Heart right ventricle (tissue), 16 donors: ENCODE measurements around the gene COPS9. TPM values are rescaled to one million over a fixed set of nuclear protein-coding genes. Genes with fewer than 3 reads are reported as not detected.

Experiments
- ATAC-seq, 8 donors: fragments of 200-7000 bp; cut with Tn5 transposase; one replicate each; pipeline ENCODE4 v1.9.1; 2020; ENCODE audit warnings: mild to moderate bottlenecking in 8 of 8, moderate library complexity in 8 of 8, moderate number of reproducible peaks in 1 of 8
- DNase-seq, 2 donors: peaks; one replicate each; pipeline ENCODE4 v3.0.0-alpha.2; 2020
- H3K27ac ChIP-seq, 10 donors: fragments of 200-600 bp; sonication (generic) in 2 of 10; one replicate each; pipeline versions ENCODE4 v1.5.0 to v1.8.0; 2020 to 2022; ENCODE audit warnings: mild to moderate bottlenecking in 3 of 10
- H3K27me3 ChIP-seq, 7 donors: fragments of 200-600 bp; one replicate each; pipeline ENCODE4 v1.8.0; 2021 to 2022; ENCODE audit warnings: mild to moderate bottlenecking in 2 of 7
- H3K36me3 ChIP-seq, 9 donors: fragments of 200-600 bp; sonication (generic) in 1 of 9; one replicate each; pipeline versions ENCODE4 v1.5.0 to v1.8.0; 2020 to 2022; ENCODE audit warnings: mild to moderate bottlenecking in 2 of 9
- H3K4me1 ChIP-seq, 9 donors: fragments of 200-600 bp; sonication (generic) in 1 of 9; one replicate each; pipeline versions ENCODE4 v1.5.0 to v1.8.0; 2020 to 2022; ENCODE audit warnings: mild to moderate bottlenecking in 4 of 9
- H3K4me3 ChIP-seq, 10 donors: fragments of 200-600 bp; sonication (generic) in 2 of 10; one replicate each; pipeline versions ENCODE4 v1.5.0 to v1.8.0; 2020 to 2022; ENCODE audit warnings: mild to moderate bottlenecking in 7 of 10, moderate library complexity in 2 of 10
- H3K9me3 ChIP-seq, 11 donors: fragments of 200-600 bp in 10 of 11; sonication (generic) in 2 of 11; one replicate each; pipeline versions ENCODE4 v1.5.0 to v1.8.0; 2013 to 2022; ENCODE audit warnings: mild to moderate bottlenecking in 2 of 11, control low read depth in 1 of 11, moderate library complexity in 1 of 11
- WGBS, 2 donors: extraction: QIAGEN DNeasy Blood & Tissue Kit; methylation state at CpG; one replicate each; pipeline ENCODE4 v1.1.7; 2013; ENCODE audit warnings: inconsistent platforms in 1 of 2; 5-methylcytosine and 5-hydroxymethylcytosine counted together
- intact Hi-C, 10 donors: fragments of 100-400 bp; cut with DNase I; formaldehyde crosslinking; loops; one replicate each; pipeline versions ENCODE4 v1.11.1 to v1.14.2; 2022
- polyA plus RNA-seq, 2 donors: library from polyadenylated mRNA; stranded (reverse); fragments of 200-250 nt; gene quantifications; one replicate each; pipeline ENCODE4 v1.2.3, GENCODE V29; 2013
- total RNA-seq, 10 donors: library from RNA; stranded (reverse); fragmentation: NEBNext Ultra II Directional in 3 of 10; extraction: Animal tissue kit (Norgen Biotek cat#: 25700) in 3 of 10; gene quantifications; one replicate each; pipeline versions ENCODE4 v1.2.1 to v1.2.4, GENCODE V29; 2021 to 2023
- TF ChIP-seq, protein P1 (sequence below), 9 donors: fragments of 200-600 bp; sonication (generic) in 2 of 9; IDR thresholded peaks; one replicate each; pipeline versions ENCODE4 v1.5.0 to v1.8.0; 2021 to 2022; ENCODE audit warnings: antibody characterized with exemption in 9 of 9, mild to moderate bottlenecking in 5 of 9, moderate library complexity in 1 of 9
- donor health status: Arrhythmogenic right ventricular cardiomyopathy.
- donor health status: ischemic (EF 13 %, LVEDD 7.1; RV severe dilation, severe dysfunction).
- donor health status: healthy with polysubstance abuse.
- donor health status: DM: no; HTN: yes; CAD: no.
- donor health status: DM: no; HTN: no; CAD: no.
- donor health status: ischemic (EF 25% LVEDD 6.9; RV normal size, moderate dysfunction).
- donor health status: ischemic (EF 25% LVEDD 5.7; RV mildly dilated, moderate dysfunction).
- donor health status: healthy.
- donor health status: DM: yes; HTN: yes; CAD: no.
- donor health status: Ischemic cardiomyopathy.
- donor health status: ischemic (EF 35%, LVEDD 5.7; RV mildly dilated, moderate dysfunction).
- donor health status: nonischemic (EF 11% LVEDD 7.7; RV severe dilation, severe dysfunction).
- donor health status: DM: yes; HTN: yes; CAD: no.
- donor health status: PGD.
- donor health status: ischemic (EF 29% LVEDD 5.4; RV normal size, mild dysfunction).
- donor health status: nonischemic (EF 23%, LVEDD 6.1; RV moderate dilation, normal function).

COPS9 gene
- total and polyA plus RNA-seq, 12 donors = 135 to 495 (median 169) TPM

DNA sequence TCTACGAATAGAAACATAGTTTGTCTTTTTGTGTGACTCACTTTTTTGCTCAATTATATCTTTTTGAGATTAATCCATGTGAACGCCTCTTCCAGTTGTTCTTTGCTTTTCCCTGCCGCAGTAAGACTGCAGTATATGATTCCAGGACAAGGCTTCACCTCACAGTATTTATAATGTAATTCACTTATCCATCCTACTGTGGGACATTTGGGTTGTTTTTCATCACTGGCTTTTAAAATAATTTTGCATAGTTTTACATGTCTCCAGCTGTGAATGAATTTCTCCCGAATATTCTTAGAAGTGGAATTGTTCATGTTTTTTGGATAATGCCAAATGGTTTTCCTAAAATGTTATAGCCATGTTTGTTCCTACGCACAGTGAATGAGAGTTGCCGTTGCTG lies 21.9 kb downstream of the COPS9 start:
- peaks cover 0 to 29% (median 16%) of the 10 kb centered on the region in 7 donors for H3K27me3 ChIP-seq
- intact Hi-C loops = no loop called here
- no peak overlapping the region for H3K4me3 ChIP-seq
- ATAC-seq = no peak
- DNase-seq = no peak
- H3K4me1 ChIP-seq = no peaks in the 10 kb centered on the region
- H3K9me3 ChIP-seq = peaks cover 0 to 31% (median 0%) of the 10 kb centered on the region in 11 donors
- H3K36me3 ChIP-seq = no peaks in the 10 kb centered on the region
- whole genome bisulfite sequencing, 2 donors = 82 to 86% methylated on average over 6 of the region's 6 CpGs
- H3K27ac ChIP-seq = no peak overlapping the region
- TF ChIP-seq, protein P1, sequence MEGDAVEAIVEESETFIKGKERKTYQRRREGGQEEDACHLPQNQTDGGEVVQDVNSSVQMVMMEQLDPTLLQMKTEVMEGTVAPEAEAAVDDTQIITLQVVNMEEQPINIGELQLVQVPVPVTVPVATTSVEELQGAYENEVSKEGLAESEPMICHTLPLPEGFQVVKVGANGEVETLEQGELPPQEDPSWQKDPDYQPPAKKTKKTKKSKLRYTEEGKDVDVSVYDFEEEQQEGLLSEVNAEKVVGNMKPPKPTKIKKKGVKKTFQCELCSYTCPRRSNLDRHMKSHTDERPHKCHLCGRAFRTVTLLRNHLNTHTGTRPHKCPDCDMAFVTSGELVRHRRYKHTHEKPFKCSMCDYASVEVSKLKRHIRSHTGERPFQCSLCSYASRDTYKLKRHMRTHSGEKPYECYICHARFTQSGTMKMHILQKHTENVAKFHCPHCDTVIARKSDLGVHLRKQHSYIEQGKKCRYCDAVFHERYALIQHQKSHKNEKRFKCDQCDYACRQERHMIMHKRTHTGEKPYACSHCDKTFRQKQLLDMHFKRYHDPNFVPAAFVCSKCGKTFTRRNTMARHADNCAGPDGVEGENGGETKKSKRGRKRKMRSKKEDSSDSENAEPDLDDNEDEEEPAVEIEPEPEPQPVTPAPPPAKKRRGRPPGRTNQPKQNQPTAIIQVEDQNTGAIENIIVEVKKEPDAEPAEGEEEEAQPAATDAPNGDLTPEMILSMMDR (IDR thresholded peaks at IDR 0.05) = no peak

DNA sequence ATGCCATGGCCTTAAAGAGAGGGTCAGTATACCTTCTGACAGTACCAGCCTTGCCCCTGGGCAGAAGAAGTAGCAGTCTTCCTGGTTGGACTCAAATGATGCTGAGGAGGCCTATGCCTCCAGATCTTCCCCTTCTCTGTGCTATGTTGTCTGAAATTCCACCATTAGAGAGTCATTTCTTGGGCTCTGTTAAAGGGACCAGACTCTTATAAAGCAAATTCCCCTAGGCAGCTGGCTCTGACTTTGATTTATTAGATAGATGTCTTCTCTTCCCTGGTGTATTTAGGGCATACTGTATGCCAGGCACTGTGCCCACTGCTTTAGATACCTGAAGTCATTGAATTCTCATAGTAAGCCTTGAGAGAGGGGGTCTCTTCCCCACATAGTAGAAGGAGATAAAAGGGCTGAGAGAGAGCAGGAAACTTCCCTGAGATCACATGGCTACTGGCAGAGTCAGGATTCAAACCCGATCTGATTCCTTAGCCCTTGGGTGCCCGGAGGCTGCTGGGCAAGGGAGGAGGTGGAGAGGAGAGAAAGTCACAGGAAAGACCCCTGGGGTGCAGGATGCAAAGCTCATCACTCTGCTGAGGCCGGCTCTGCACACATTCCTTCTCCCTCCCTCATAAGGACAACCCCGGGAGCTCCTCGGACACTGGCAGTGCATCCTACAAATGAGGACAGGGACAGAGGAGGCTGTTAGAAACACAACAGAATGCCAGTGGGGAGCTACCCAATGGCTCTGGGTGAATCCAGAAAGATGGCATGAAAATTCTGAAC lies 23.0 kb downstream of the COPS9 start:
- WGBS, 2 donors = 9 to 19% methylated on average over 5 of the region's 5 CpGs
- DNase-seq (no peak), ATAC-seq (no peak)
- no peak overlapping the region for H3K4me3 ChIP-seq
- intact Hi-C loops = no loop called here
- H3K4me1 ChIP-seq = no peaks in the 10 kb centered on the region
- peaks cover 0 to 29% (median 18%) of the 10 kb centered on the region in 7 donors for H3K27me3 ChIP-seq
- TF ChIP-seq, protein P1 (IDR thresholded peaks at IDR 0.05) = no peak
- peaks cover 0 to 22% (median 0%) of the 10 kb centered on the region in 11 donors for H3K9me3 ChIP-seq
- H3K36me3 ChIP-seq = no peaks in the 10 kb centered on the region
- no peak overlapping the region for H3K27ac ChIP-seq

DNA sequence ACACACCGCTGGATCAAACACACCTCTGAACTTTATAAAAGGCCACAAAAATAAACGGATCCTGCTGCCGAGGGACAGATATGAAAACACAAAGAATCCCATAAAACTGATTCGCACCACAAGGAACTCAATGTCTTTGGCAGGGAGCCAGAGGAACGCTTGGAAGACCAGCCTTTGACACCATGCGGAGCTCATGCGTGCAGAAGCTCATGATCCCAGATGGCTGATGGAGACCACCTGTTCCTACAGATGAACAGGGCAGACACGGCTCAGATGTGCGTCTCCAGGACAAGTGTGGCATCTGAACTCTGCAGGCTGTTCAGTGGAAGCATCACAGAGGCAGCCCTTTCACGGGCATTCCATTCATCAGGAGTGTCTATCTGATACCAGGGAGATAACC lies 24.9 kb downstream of the COPS9 start:
- ATAC-seq = no peak
- no peaks in the 10 kb centered on the region for H3K36me3 ChIP-seq
- no peaks in the 10 kb centered on the region for H3K4me1 ChIP-seq
- H3K9me3 ChIP-seq = peaks cover 0 to 13% (median 0%) of the 10 kb centered on the region in 11 donors
- 56 to 60% methylated on average over 10 of the region's 10 CpGs for WGBS, 2 donors
- no peak for DNase-seq
- H3K27me3 ChIP-seq = peaks cover 0 to 35% (median 20%) of the 10 kb centered on the region in 7 donors
- intact Hi-C loops = no loop called here
- H3K4me3 ChIP-seq = no peak overlapping the region
- TF ChIP-seq, protein P1 (IDR thresholded peaks at IDR 0.05) = no peak
- no peak overlapping the region for H3K27ac ChIP-seq

DNA sequence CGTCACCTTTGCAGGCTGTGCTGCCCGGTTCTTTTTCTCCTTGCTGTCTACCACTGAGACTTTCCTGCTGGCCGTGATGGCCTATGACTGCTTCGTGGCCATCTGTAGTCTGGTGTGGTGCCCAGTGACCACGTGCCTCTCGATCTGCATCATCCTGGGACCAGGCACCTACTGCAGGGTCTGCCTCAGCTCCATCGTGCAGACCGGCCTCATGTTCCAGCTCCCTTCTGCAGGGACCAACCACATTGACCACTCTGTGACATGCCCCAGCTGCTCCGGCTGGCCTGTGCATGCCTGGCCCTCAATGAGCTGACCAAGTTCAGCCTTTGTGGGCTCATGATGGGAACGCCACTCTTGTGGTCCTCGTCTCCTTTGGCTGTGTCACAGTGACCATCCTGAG lies 26.7 kb downstream of the COPS9 start:
- ATAC-seq = no peak
- intact Hi-C loops = no loop called here
- 74 to 85% methylated on average over 11 of the region's 11 CpGs for WGBS, 2 donors
- no peak for DNase-seq
- Histone ChIP-seq H3K27ac (no peak overlapping the region), H3K4me1 (no peaks in the 10 kb centered on the region), H3K4me3 (no peak overlapping the region), H3K36me3 (no peaks in the 10 kb centered on the region), H3K27me3 (peaks cover 0 to 50% (median 20%) of the 10 kb centered on the region in 7 donors), H3K9me3 (no peaks in the 10 kb centered on the region)
- TF ChIP-seq, protein P1 (IDR thresholded peaks at IDR 0.05) = no peak
